Sciatic nerve (tissue), 2 donors: ENCODE results near the gene KRTAP10-10. TPM values are rescaled to one million over a fixed set of nuclear protein-coding genes. Genes with fewer than 3 reads are reported as not detected.
"Not testable (repeated sequence)": the region's sequence is repeated elsewhere in the genome, so short reads cannot be mapped to it uniquely, and the experiment has no call there.

Source experiments
- ATAC-seq: fragments of 200-7000 bp; cut with Tn5 transposase; one replicate; pipeline ENCODE4 v1.9.1; 2020; ENCODE audit warnings: mild to moderate bottlenecking, moderate library complexity
- DNase-seq: peaks from one replicate; pipeline ENCODE4 v3.0.0-alpha.2; 2020; ENCODE audit warnings: low spot score
- intact Hi-C: fragments of 100-400 bp; cut with DNase I; formaldehyde crosslinking; loops from one replicate; pipeline ENCODE4 v1.14.2; 2022
- total RNA-seq: library from RNA; stranded (reverse); fragmentation: NEBNext Ultra II Directional; extraction: Animal tissue kit (Norgen Biotek cat#: 25700); gene quantifications from one replicate; pipeline ENCODE4 v1.2.1, GENCODE V29; 2021
- donor health status: DM: no; HTN: no; CAD: no.
- donor health status: DM: no; HTN: no; CAD: no.

Gene KRTAP10-10
- total RNA-seq, 1 donor from 2014 or later, result not detected

DNA sequence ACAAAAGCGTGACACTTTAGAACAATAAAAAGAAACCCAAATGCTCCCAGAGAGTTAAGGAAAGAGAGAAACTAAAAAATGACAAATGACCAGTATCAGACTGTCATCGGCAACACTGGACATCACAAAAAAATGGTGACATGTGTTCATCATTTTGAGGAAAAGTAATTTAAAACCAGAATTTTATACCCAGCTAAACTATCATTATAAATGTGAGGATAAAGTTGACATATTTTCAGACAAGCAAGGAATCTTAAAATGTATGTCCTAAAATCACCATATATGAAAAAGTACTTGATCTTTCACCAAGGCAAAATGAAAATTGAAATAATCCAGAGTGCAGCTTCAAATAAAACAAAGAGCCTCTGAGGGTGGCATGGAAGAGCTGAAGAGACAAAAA is 7.7 kb downstream of the KRTAP10-10 start:
- intact Hi-C loops, result no loop called here
- no peak for ATAC-seq
- DNase-seq, result no peak

DNA sequence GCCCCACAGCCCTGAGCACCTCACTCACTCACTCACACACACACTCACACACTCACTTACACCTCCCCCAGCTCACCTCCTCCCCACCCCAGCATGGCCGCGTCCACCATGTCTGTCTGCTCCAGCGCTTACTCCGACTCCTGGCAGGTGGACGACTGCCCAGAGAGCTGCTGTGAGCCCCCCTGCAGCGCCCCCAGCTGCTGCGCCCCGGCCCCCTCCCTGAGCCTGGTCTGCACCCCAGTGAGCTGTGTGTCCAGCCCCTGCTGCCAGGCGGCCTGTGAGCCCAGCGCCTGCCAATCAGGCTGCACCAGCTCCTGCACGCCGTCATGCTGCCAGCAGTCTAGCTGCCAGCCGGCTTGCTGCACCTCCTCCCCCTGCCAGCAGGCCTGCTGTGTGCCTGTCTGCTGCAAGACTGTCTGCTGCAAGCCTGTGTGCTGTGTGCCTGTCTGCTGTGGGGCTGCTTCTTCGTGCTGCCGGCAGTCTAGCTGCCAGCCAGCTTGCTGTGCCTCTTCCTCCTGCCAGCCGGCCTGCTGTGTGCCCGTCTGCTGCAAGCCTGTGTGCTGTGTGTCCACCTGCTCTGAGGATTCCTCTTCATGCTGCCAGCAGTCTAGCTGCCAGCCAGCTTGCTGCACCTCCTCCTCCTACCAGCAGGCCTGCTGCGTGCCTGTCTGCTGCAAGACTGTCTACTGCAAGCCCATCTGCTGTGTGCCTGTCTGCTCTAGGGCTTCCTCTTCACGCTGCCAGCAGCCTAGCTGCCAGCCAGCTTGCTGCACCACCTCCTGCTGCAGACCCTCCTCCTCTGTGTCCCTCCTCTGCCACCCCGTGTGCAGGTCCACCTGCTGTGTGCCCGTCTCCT is 9.4 kb downstream of the KRTAP10-10 start, which contains the start of gene KRTAP10-11:
Gene KRTAP10-11 (plus strand): TSS at position 49 of the 856 bp plus-strand sequence. CDS start 45 bp downstream, at position 94.
- peak; percentile 14 for DNase-seq
- ATAC-seq, intact Hi-C loops: not testable (repeated sequence)

DNA sequence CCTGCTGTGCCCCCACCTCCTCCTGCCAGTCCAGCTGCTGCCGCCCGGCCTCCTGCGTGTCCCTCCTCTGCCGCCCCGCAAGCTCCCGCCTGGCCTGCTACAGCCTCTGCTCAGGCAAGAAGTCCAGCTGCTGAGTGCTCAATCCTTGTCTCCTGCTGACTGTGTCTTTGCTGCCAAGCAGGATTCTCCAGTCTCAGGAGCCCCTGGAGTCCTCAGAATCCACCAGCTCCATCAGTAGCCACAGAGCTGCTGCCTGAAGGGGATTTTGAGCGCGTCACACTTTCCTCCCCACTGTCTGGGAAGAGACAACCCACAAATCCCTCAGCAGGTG is 10.0 kb downstream of the KRTAP10-10 start:
- ATAC-seq (no peak), DNase-seq (peak; percentile 36)
- intact Hi-C loops, result no loop called here

DNA sequence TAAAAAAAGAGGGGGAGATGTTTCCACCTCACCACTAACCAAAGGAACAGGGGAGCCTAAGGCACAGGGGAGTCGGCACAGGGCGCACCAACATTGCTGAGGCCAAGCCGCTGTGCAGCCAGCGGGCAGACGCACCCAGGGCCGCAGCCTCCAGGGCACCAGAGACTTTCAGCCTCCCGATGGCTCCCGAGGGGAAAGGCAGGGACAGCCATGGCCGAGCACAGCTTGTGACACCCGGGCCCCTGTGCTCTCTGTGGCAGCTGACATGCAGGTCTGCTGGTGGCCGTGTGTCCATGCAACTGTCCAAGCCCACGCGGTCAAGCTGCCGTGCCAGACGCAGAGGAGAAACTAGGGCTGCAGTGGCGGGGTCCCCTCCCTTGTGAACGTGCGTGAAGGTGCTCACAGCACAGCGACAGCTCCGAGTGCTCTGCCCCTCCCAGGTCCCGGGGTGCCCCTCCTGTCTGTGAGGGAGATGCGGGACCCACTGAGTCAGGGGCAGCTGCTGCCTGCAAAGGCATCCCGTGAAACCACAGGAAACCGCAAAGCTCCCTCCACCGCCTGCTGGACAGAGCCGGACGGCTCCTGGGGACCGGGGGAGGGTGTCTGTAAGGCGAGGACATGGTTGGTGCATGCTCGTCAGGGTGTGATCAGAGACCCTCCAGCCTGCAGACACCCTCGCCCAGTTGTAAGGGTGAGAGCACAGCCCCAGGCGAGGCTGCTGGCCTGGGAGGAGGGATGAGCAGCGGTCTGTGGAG is 11.6 kb downstream of the KRTAP10-10 start:
- intact Hi-C loops, result no loop called here
- DNase-seq (peak; percentile 50), ATAC-seq (no peak)

DNA sequence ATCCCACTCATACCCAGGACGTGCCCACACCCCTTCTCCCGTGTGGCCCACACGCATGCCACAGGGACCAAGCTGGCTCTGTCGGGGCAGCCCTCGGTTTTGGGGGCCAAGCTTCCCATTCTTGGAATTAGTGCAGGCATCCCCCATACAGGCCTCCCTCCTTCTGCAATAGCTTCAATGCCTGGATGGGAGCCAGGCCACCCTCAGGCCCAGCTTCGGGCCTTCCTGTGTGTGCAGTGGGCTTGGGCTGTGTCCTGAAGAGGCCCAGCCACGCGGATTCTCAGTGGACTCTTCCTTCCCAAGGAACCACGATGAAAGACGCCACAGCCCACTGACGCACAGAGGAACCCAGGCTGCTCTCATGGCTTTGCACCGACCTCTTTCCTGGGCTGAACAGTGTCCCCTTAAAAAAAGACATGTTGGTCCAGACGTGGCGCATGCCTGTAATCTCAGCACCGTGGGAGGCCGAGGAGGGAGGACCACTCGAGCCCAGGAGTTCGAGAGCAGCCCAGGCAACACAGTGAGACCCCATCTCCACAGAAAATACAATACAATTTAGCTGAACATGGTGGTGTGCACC is 12.5 kb downstream of the KRTAP10-10 start:
- intact Hi-C loops, result no loop called here
- DNase-seq (peak; percentile 27), ATAC-seq (no peak)

DNA sequence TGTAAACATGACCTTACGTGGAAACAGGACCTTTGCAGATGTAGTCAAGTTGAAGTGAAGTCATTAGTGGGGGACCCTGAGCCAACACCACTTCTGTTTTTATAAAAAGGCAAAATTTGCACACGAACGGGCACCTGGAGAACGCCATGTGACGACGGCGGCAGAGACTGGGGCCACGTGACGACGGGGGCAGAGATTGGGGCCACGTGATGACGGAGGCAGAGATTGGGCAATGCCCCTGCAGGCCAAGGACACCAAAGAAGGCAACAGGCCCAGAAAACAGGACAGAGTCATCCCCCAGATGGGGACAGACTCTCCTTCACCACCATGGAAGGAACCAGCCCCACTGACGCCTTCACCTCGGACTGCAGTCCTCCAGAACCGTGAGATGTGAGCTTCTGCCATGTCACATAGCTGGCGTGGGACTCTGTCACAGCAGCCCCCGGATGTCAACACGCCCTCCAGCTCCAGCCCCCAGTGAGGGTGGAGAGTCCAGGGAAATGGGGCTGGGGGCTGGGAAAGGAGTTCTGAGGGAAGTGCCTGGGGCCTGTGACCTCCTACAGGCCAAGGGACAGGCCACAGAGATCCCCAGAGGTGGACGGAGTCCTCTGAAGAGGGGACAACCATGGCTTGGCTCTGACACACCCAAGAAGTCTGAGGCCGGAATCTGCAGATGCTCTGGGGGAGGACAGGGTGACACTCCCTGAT is 13.3 kb downstream of the KRTAP10-10 start:
- no peak for ATAC-seq
- intact Hi-C loops, result no loop called here
- peak; percentile 38 for DNase-seq

DNA sequence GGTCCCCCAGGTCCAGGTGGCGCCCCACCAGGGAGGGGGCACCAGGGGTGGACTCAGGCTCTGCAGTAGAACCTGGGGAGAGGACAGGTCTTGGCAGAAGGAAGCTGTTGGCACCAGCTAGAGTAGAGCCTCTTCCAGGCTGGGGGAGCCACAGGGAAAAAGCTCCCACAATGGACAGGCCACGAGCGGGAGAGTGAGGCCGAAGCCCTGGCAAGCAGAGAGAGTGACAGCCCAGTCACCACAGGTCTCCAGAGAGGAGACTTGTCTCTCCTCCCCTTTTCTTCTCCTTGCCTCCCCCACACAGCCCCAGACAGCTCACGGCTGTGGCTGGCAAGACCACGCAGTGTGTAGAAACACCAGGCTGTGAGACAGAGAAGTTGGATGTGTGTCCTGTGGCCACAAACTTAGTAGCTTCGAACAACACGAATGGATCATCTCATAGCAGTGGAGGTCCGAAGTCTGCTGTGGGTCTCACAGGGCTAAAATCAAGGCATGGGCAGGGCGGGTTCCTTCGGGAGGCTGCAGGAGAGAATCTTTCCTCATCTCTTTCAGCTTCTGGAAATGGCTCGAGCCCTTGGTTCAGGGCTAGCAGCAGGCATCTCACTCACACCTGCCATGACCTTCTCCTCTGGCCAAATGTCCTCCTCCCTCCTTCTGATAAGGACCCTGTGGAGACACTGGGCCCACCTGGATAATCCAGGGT is 14.0 kb downstream of the KRTAP10-10 start:
- DNase-seq (peak; percentile 25), ATAC-seq (no peak)
- intact Hi-C loops, result no loop called here

DNA sequence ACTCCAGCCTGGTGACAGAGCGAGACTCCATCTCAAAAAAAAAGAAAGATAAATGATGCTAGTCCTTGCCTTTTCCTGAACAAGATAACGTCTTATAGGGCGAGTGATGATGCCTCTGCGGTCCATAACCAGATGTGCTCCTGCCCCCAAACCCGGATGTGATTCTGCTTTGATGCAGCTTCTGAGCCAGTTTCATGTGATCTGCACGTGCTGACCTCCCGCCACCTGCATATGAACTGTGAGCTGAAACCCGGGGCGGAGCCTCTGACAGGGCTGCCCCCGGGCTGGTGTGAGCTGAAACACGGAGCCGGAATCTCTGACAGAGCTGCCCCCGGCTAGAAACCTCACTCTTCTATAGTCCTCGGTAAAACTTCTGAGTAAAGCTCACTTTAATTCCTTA is 16.0 kb downstream of the KRTAP10-10 start:
- intact Hi-C loops, result no loop called here
- no peak for ATAC-seq
- peak; percentile 46 for DNase-seq

DNA sequence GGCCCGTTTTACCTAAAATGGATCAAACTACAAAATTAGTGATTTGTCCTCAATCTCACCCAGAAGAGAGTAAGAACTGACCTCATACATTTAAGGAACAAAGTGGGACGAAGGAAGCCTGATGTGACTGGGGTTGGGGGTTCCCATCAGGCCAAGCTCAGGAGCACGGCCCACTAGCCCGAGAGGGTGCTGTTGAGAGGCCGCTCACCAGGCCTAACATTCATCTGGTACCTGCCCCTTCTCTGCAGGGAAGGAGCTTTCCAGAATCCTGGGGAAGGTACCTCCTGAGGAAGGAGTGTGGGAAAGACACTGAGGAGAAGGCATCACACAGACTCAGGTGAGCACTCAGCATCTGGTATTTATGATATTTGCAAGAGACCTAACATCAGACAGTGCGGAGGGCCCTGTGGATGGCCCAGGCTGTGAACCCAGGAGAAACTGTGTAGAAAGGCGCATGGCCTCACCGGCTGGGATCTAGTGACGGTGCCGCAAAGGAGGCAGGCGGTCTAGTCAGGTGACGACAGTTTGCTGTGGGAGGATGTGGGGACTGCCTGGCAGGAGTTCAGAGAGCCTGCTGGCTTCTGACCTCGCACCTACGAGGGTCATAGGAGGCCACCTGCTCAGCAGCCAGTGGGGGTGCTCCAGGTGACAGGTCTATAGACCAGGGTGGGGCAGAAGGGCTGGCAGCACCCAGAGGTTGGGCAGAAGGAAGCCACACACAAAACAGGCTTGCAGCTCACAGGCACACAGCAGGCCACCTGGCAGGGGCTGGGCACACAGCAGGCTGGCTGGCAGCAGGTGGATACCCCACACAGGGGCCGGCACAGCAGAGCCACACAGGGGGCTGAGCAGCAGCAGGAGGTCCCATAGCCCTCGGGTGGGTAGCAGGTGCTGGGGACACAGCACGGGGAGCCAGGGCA is 16.8 kb downstream of the KRTAP10-10 start:
- intact Hi-C loops, result no loop called here
- no peak for ATAC-seq
- DNase-seq, result peak; percentile 43

DNA sequence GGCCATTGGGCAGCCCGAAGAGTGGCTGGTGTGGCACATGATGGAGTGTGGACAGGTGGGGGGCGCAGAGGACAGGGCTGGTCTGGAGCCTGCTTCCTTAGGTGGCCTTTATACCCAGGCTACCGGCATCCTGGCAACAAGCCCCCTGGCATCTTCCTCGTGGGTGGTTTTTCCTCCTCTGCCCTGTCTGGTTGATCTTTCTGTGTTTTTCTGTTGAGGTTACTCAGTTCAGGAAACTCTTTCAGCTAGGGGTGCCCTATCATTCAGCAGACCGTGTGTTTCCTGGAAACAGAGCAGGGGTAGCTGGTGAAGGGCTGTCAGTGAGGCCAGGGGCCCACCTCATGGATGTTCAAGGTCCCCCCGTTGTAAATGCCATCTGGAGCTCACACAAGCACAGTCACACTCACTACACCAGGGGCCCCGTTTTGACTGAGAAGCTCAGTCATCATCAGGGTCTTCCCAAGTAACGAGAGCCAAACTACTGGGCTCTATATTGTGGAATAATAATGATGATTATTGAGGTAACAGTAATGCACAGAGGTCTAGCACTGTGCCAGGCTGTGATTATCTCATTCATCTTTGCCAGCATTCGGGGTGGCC is 17.5 kb downstream of the KRTAP10-10 start, which contains the start of gene KRTAP12-4:
Gene KRTAP12-4 (minus strand): TSS at position 84 of the 600 bp plus-strand sequence. CDS start 45 bp downstream, at position 39.
- ATAC-seq (no peak), DNase-seq (peak; percentile 12)
- intact Hi-C loops, result no loop called here

DNA sequence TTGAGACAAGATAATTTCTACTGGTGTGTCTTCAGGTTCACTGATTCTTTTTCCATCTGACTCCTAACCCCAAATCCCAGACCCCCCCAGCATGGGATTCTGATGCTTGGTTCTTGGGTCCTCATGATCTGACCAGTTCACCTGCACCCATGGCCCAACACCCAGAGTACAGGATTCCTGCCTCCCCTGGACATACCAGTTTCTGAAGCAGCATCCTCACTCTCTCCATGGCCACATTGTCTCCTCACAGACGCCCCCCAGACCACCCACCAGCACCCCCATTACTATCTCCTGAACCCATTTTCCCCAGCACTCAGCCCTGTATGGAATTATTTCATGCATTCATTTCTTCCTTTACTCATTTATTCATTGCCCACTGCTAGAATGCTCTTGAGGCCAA is 19.7 kb downstream of the KRTAP10-10 start:
- DNase-seq, result peak; percentile 36
- intact Hi-C loops, result no loop called here
- no peak for ATAC-seq

DNA sequence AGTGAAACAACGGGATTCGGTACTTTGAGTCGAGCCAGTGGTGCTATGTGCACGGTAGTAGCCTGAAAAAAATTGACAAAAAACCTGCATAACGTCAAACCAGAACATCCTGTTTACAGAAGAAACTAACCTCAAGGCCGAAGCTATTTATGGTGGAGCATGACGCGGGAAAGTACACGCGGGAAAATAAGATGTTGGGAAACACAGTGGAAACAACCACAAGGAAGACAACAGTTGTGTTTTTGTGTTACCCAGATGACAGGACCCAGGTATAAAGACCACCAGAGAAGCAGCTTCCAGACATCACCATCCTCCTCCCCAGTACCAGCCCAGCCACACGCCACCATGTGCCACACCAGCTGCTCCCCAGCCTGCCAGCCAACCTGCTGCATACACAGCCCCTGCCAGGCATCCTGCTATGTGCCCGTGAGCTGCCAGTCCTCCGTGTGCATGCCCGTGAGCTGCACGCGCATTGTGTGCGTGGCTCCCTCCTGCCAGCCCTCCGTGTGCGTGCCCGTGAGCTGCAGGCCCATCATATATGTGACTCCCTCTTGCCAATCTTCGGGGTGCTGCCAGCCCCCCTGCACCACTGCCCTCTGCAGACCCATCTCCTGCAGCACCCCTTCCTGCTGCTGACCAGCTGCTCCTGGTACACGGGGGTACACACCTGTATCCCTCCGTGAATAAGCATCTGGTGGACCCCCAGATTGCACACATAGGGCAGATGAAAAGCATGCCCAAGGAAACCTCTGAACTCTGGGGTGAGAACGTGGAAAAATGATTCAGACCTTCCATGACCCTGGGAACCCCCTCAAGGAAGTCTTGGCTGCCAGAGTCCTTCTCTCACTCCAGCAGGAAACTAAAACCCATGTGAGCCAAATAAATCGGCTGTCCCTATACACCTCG is 20.7 kb downstream of the KRTAP10-10 start, which contains the start of gene KRTAP12-3:
Gene KRTAP12-3 (plus strand): TSS at position 298 of the 906 bp plus-strand sequence. CDS start 48 bp downstream, at position 346.
- ATAC-seq (peak; percentile 15), DNase-seq (peak; percentile 36)
- intact Hi-C loops, result no loop called here

DNA sequence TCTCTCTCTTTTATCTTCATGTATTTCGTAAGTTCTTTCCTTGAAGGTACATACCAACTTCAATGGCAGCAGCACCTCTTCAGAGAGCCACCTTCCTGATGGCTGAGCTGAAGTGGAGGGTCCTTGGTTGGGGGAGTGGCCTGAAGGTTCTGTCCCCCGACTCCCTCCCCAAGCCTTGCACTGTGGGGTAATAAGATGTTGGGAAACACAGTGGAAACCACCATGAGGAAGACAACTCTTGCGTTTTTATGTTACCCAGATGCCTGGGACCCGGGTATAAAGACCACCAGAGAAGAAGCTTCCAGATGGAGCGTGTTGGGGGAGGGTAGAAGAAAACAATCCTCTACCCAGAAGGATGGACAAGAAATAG is 21.4 kb downstream of the KRTAP10-10 start:
- no peak for ATAC-seq
- intact Hi-C loops, result no loop called here
- DNase-seq, result no peak

DNA sequence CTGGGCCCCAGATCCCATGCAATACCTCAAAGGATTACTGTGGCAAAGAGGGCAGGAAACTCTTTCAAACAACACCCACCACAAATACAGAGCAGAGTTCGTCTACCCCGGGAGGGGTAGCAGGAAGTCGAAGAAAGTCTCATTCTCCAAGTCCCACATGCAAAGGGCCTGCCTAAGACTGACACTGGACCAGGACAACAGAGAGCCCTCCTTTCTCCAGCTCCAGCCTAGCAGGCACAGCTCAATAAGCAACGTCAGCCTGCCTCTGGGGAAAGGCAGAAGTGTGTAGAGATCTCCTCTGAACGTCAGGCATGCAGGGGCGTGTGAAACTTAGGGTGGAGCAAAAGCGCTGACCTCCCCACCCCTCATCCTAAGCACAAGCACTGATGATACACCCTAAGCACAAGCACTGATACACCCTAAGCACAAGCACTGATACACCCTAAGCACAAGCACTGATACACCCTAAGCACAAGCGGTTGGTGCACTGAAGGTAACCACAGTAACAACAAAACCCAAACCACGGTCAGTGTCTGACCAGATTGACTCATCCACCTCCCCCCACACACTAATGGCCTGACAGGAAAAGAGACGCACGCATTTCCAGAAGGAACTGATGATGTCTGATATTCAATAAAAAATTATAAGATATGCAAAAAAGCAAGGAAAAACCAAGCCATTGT is 21.9 kb downstream of the KRTAP10-10 start:
- intact Hi-C loops, result no loop called here
- peak; percentile 17 for DNase-seq
- no peak for ATAC-seq

DNA sequence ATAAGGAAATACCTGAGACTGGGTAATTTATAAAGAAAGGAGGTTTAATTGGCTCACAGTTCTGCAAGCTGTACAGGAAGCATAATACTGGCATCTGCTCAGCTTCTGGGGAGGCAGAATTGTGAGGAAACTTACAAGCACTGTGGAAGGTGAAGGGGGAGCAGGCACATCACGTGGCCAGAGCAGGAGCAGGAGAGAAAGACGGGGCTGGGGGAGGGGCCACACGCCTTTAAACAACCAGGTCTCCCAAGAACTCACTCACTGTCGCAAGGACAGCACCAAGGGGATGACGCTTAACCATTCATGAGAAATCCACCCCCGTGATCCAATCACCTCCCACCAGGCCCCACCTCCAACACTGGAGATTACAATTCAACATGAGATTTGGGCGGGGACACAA is 24.4 kb downstream of the KRTAP10-10 start:
- peak; percentile 15 for DNase-seq
- intact Hi-C loops, ATAC-seq: not testable (repeated sequence)
